ENCODE results near the gene GABRQ. TPM values are rescaled to one million over a fixed set of nuclear protein-coding genes. Genes with fewer than 3 reads are reported as not detected.

GABRQ gene
- total RNA-seq, 1 experiment from 2014 or later: 3.9 TPM

- no peak for DNase-seq
- Histone ChIP-seq H3K4me2 (ENCODE audit: insufficient read depth, insufficient read length, low read length) (no peak overlapping the region), H3K56ac (ENCODE audit: insufficient read length, low read depth, low read length) (no peak overlapping the region), H3K18ac (ENCODE audit: insufficient read length, low read depth, low read length) (no peak overlapping the region), H3K79me1 (ENCODE audit: insufficient read depth, low read depth, low read length, poor library complexity, severe bottlenecking) (no peaks in the 10 kb centered on the region), H2BK120ac (ENCODE audit: low read depth, low read length, poor library complexity, severe bottlenecking) (no peak overlapping the region), H3K27ac (ENCODE audit: insufficient read length, low read depth, low read length) (no peak overlapping the region), H3K4ac (ENCODE audit: low read depth, low read length) (no peak overlapping the region), H4K20me1 (ENCODE audit: control insufficient read depth, insufficient read depth, insufficient read length) (no peaks in the 10 kb centered on the region), H2BK5ac (ENCODE audit: insufficient read length, low read length) (no peak overlapping the region), H2AFZ (ENCODE audit: low read length) (no peak overlapping the region), H4K5ac (ENCODE audit: insufficient read length, low read depth, low read length) (no peak overlapping the region), H4K8ac (replicated peaks; ENCODE audit: insufficient read length, low read depth, low read length) (no peak overlapping the region), H2BK20ac (ENCODE audit: low read depth, low read length, poor library complexity, severe bottlenecking) (no peak overlapping the region), H4K91ac (ENCODE audit: insufficient read length, low read depth, low read length) (no peak overlapping the region), H2BK12ac (ENCODE audit: insufficient read length, low read depth, low read length) (no peak overlapping the region), H3K9ac (ENCODE audit: extremely low read depth, insufficient read length, low read length) (no peak overlapping the region), H3K27me3 (ENCODE audit: insufficient read depth, low read length) (no peaks in the 10 kb centered on the region), H2AK5ac (ENCODE audit: insufficient read length, low read length) (no peak overlapping the region), H2BK15ac (ENCODE audit: low read depth, low read length) (no peak overlapping the region), H3K4me1 (ENCODE audit: insufficient read depth, low read length) (no peaks in the 10 kb centered on the region), H3K14ac (ENCODE audit: insufficient read depth, low read length) (no peak overlapping the region), H3K23me2 (ENCODE audit: insufficient read length, low read depth, low read length, poor library complexity, severe bottlenecking) (no peaks in the 10 kb centered on the region), H3T11ph (ENCODE audit: low read length) (no peak overlapping the region), H3K9me3 (ENCODE audit: control insufficient read depth, low read depth, low read length) (peaks cover 61% of the 10 kb centered on the region), H3K79me2 (ENCODE audit: insufficient read depth, low read length) (no peaks in the 10 kb centered on the region), H3K23ac (ENCODE audit: insufficient read length, low read depth, low read length) (no peak overlapping the region)
- no peak for TF ChIP-seq CTCF (conservative IDR thresholded peaks at IDR 0.05)
- Mint-ChIP-seq H3K36me3 (ENCODE audit: insufficient read depth in 1 of 3, low read depth in 3 of 3) (peaks cover 19 to 50% (median 47%) of the 10 kb centered on the region in 3 experiments), H3K4me3 (no peak overlapping the region), H3K27ac (no peak overlapping the region), H3K9me3 (peaks cover 53 to 57% of the 10 kb centered on the region in 2 experiments), H3K4me1 (no peaks in the 10 kb centered on the region), H3K27me3 (ENCODE audit: low read depth) (no peaks in the 10 kb centered on the region; the same call in 1 of the 2 replicates)
- WGBS (ENCODE audit: extremely low coverage, insufficient read length, low lambda C conversion rate): no CpG with 5 or more reads among the region's 5 CpGs
Measured at GRCh38 chrX:152647978-152648377, 10.3 kb downstream of the GABRQ start.
